Adrenal gland (tissue), 5 donors: ENCODE results near the gene STPG1.

Source experiments
- POLR2A ChIP-seq, 2 donors: fragments of 450-650 bp; IDR thresholded peaks; one replicate each; pipeline ENCODE4 v1.6.1; 2017; ENCODE audit warnings: antibody characterized with exemption in 2 of 2, mild to moderate bottlenecking in 2 of 2, moderate library complexity in 1 of 2
- TF ChIP-seq, protein P1 (sequence below), 6 experiments: fragments of 450-650 bp in 4 of 6; fragments of 200-600 bp in 2 of 6; sonication (generic) in 1 of 6; IDR thresholded peaks; 1 replicate in 5 of 6; 2 replicates in 1 of 6; pipeline versions ENCODE4 v1.5.1 to v1.8.0; 2016 to 2021; ENCODE audit warnings: antibody characterized with exemption in 6 of 6, mild to moderate bottlenecking in 2 of 6, moderate library complexity in 1 of 6
- donor health status: DM: no; HTN: no; CAD: no.

DNA sequence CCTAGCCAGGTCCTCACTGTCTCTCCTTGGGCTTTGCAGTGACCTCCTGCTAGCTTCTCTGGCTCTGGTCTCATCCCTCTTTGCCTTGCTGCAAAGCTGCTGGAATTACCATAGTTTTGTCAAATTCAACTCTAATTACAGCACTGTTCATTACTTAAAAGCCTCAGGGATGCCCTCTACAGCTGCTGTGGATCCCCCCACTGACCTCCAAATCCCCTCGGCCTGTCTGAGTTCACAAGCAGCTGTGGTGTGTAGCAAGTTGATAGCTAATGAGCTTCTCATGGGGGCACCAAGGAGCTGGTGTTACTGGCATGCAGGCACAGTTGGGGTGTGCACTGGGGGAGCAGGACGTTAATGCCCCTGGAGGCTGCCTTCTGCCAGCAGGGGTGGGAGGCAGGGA lies 26.9 kb upstream of the STPG1 start:
- TF ChIP-seq, protein P1, sequence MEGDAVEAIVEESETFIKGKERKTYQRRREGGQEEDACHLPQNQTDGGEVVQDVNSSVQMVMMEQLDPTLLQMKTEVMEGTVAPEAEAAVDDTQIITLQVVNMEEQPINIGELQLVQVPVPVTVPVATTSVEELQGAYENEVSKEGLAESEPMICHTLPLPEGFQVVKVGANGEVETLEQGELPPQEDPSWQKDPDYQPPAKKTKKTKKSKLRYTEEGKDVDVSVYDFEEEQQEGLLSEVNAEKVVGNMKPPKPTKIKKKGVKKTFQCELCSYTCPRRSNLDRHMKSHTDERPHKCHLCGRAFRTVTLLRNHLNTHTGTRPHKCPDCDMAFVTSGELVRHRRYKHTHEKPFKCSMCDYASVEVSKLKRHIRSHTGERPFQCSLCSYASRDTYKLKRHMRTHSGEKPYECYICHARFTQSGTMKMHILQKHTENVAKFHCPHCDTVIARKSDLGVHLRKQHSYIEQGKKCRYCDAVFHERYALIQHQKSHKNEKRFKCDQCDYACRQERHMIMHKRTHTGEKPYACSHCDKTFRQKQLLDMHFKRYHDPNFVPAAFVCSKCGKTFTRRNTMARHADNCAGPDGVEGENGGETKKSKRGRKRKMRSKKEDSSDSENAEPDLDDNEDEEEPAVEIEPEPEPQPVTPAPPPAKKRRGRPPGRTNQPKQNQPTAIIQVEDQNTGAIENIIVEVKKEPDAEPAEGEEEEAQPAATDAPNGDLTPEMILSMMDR (IDR thresholded peaks at IDR 0.05): no peak
- no peak for TF ChIP-seq POLR2A (IDR thresholded peaks at IDR 0.05)
